Stimulated activated CD8-positive, alpha-beta memory T cell treated with anti-CD3 and anti-CD28 coated beads, Interleukin-15, amount 100 ng/mL, for 24 hours (primary cell): ENCODE measurements around the gene LSAMP.

ENCODE experiments used
- DNase-seq: peaks from one replicate; pipeline ENCODE4 v3.0.0-alpha.2; 2020; ENCODE audit warnings: low read depth

The LSAMP gene

GRCh38 chr3:116051040-116051439, 394.2 kb downstream of the LSAMP start:
- no peak for DNase-seq

GRCh38 chr3:116050311-116050915, 394.9 kb downstream of the LSAMP start:
- no peak for DNase-seq

- no peak for DNase-seq
These were observed 396.3 kb downstream of the LSAMP start for GRCh38 chr3:116048991-116049390.

- no peak for DNase-seq
These were observed 398.9 kb downstream of the LSAMP start for GRCh38 chr3:116046350-116046749.

- no peak for DNase-seq
These were observed 400.0 kb downstream of the LSAMP start for GRCh38 chr3:116045314-116045713.

GRCh38 chr3:116040152-116040551, 405.1 kb downstream of the LSAMP start:
- no peak for DNase-seq

- DNase-seq = no peak
These were observed 405.7 kb downstream of the LSAMP start for GRCh38 chr3:116039651-116039985.

GRCh38 chr3:116038968-116039650, 406.2 kb downstream of the LSAMP start:
- DNase-seq = no peak

GRCh38 chr3:116037954-116038911, 407.1 kb downstream of the LSAMP start:
- DNase-seq = no peak

- no peak for DNase-seq
These were observed 409.9 kb downstream of the LSAMP start for GRCh38 chr3:116035429-116035828.

GRCh38 chr3:116034794-116035193, 410.5 kb downstream of the LSAMP start:
- DNase-seq = no peak

- no peak for DNase-seq
These were observed 411.2 kb downstream of the LSAMP start for GRCh38 chr3:116034086-116034485.

GRCh38 chr3:116033516-116033915, 411.8 kb downstream of the LSAMP start:
- DNase-seq = no peak

GRCh38 chr3:116032176-116032575, 413.1 kb downstream of the LSAMP start:
- no peak for DNase-seq

GRCh38 chr3:116030131-116030850, 415.0 kb downstream of the LSAMP start:
- DNase-seq = no peak

GRCh38 chr3:116029266-116029665, 416.0 kb downstream of the LSAMP start:
- no peak for DNase-seq

GRCh38 chr3:116028157-116028556, 417.1 kb downstream of the LSAMP start:
- DNase-seq = no peak

- no peak for DNase-seq
These were observed 424.3 kb downstream of the LSAMP start for GRCh38 chr3:116020989-116021388.

GRCh38 chr3:116020495-116020894, 424.8 kb downstream of the LSAMP start:
- DNase-seq = no peak

- DNase-seq = no peak
These were observed 426.0 kb downstream of the LSAMP start for GRCh38 chr3:116019254-116019763.

- DNase-seq = no peak
These were observed 426.6 kb downstream of the LSAMP start for GRCh38 chr3:116018646-116019045.

GRCh38 chr3:116015931-116016330, 429.4 kb downstream of the LSAMP start:
- DNase-seq = no peak
